ENCODE measurements around the gene PRDM1.

GRCh38 chr6:106101466-106101865, 15.3 kb downstream of the PRDM1 start:
- TF ChIP-seq CTCF (IDR thresholded peaks at IDR 0.05) (no peak), EZH2 (IDR thresholded peaks at IDR 0.05; ENCODE audit: borderline replicate concordance, insufficient read depth, low read depth, low read length, poor library complexity, severe bottlenecking) (no peak)
